OCI-LY7 (cell line): Measurements from ENCODE around the gene CDC5L. TPM values are rescaled to one million over a fixed set of nuclear protein-coding genes. Genes with fewer than 3 reads are reported as not detected.
A peak's percentile ranks its signal among the peaks of the same experiment; 100 is the strongest.

Experiments
- BruUV-seq: library from RNA; stranded (reverse); fragments of 400-500 nt; replicated peaks from 2 replicates; lab custom pipeline; 2021; lab: Mats Ljungman, UMichigan
- CTCF ChIA-PET: fragments of 300-600 bp; sonication (Branson Sonifier 250); formaldehyde crosslinking; loops from one replicate; lab custom pipeline; 2022; ENCODE audit warnings: antibody characterized with exemption; ENCODE audit not compliant: unreplicated experiment; lab: Charles Lee
- POLR2A ChIA-PET: fragments of 300-600 bp; sonication (Branson Sonifier 250); formaldehyde crosslinking; loops from one replicate; lab custom pipeline; 2022; ENCODE audit warnings: antibody characterized with exemption; lab: Charles Lee
- DNase-seq: peaks from one replicate; pipeline ENCODE4 v3.0.0-alpha.2; 2015; ENCODE audit warnings: low spot score
- H2AFZ ChIP-seq: fragments of 200-600 bp; sonication (generic), shearing (Covaris generic); 2 replicates; pipeline ENCODE4 v1.6.1; 2014; ENCODE audit warnings: mild to moderate bottlenecking, antibody characterized with exemption, low read length, moderate library complexity
- H3K27ac ChIP-seq: fragments of 200-600 bp; sonication (generic); 2 replicates; pipeline ENCODE4 v1.5.1; 2014; ENCODE audit warnings: mixed run types, low read depth, mild to moderate bottlenecking, moderate library complexity, low read length, inconsistent platforms; ENCODE audit not compliant: poor library complexity, severe bottlenecking
- H3K36me3 ChIP-seq: fragments of 200-600 bp; sonication (generic); 2 replicates; pipeline ENCODE4 v1.6.1; 2014; ENCODE audit warnings: mild to moderate bottlenecking, antibody characterized with exemption, low read length, moderate library complexity, mixed read lengths; ENCODE audit not compliant: insufficient read depth
- H3K4me1 ChIP-seq: fragments of 200-600 bp; sonication (generic); 2 replicates; pipeline ENCODE4 v1.5.1; 2014; ENCODE audit warnings: mild to moderate bottlenecking, low read length; ENCODE audit not compliant: insufficient read depth, poor library complexity, severe bottlenecking
- H3K4me2 ChIP-seq: fragments of 200-600 bp; sonication (generic); 2 replicates; pipeline ENCODE4 v1.6.1; 2014; ENCODE audit warnings: mild to moderate bottlenecking, low read length
- H3K4me3 ChIP-seq: fragments of 200-600 bp; sonication (generic); 2 replicates; pipeline ENCODE4 v1.5.1; 2014; ENCODE audit warnings: mild to moderate bottlenecking, low read depth, low read length; ENCODE audit not compliant: poor library complexity, severe bottlenecking
- H3K79me2 ChIP-seq: fragments of 200-600 bp; sonication (generic); 2 replicates; pipeline ENCODE4 v1.6.1; 2016; ENCODE audit warnings: low read depth, mild to moderate bottlenecking, low read length, moderate library complexity, mixed read lengths; ENCODE audit not compliant: insufficient read depth
- H3K9me2 ChIP-seq: fragments of 200-600 bp; sonication (generic); 2 replicates; pipeline ENCODE4 v1.6.1; 2016; ENCODE audit warnings: mild to moderate bottlenecking, low read length, mixed read lengths; ENCODE audit not compliant: insufficient read depth
- H3K9me3 ChIP-seq: fragments of 200-600 bp; sonication (generic); 2 replicates; pipeline ENCODE4 v1.6.1; 2014; ENCODE audit warnings: mild to moderate bottlenecking, mixed run types, low read length, mixed read lengths
- H4K20me1 ChIP-seq: fragments of 200-600 bp; sonication (generic); 2 replicates; pipeline ENCODE4 v1.6.1; 2014; ENCODE audit warnings: mild to moderate bottlenecking, antibody characterized with exemption, low read length, moderate library complexity, mixed read lengths; ENCODE audit not compliant: insufficient read depth
- EZH2phosphoT487 ChIP-seq: fragments of 200-600 bp; sonication (generic); IDR thresholded peaks from 2 replicates; pipeline ENCODE4 v1.6.1; 2018; ENCODE audit warnings: low read depth, borderline replicate concordance, mild to moderate bottlenecking, mixed run types, antibody characterized with exemption, low read length, moderate library complexity, mixed read lengths
- intact Hi-C: fragments of 100-400 bp; cut with micrococcal nuclease; formaldehyde crosslinking; loops from one replicate; pipeline ENCODE4 v1.10.0; 2022; ENCODE audit not compliant: unreplicated experiment
- total RNA-seq, 2 experiments: library from RNA; depleted of rRNA in 1 of 2; stranded (reverse); fragments of >200 nt in 1 of 2; shearing (Covaris generic) in 1 of 2; gene quantifications; 2 replicates each; pipeline ENCODE4 v1.2.3, GENCODE V29; 2014 to 2022
- TF ChIP-seq, protein P1 (sequence below): fragments of 200-600 bp; sonication (generic); conservative IDR thresholded peaks from 2 replicates; pipeline ENCODE4 v1.5.1; 2014; ENCODE audit warnings: mild to moderate bottlenecking, antibody characterized with exemption, low read length, moderate library complexity, mixed read lengths

CDC5L gene
- total RNA-seq, 2 experiments from 2014 or later: 21.5 to 24.0 TPM

DNA sequence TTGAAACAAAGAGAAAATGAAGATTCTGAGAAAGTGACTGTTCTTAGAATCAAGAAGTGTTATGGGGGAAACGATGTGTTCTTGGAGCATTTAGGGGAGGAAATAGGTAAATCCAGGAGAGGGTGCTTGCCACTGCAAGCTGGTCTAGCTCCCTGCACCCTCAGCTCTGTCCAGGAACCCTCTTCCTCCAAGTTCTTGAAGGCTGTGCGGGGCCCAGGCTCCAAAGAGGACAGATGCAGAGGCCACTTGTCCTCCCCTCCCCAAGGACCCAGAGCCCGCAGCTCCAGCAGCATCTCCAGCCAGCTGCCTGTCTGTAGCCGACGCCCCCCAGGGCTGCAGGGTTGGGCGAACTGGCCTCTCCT is 87.9 kb downstream of the CDC5L start:
- no peak overlapping the region for H3K4me2 ChIP-seq
- intact Hi-C loops: loop anchor here (10.0 kb wide), 1 partner anchor 179 kb away; no protein-coding TSS in a partner anchor

DNA sequence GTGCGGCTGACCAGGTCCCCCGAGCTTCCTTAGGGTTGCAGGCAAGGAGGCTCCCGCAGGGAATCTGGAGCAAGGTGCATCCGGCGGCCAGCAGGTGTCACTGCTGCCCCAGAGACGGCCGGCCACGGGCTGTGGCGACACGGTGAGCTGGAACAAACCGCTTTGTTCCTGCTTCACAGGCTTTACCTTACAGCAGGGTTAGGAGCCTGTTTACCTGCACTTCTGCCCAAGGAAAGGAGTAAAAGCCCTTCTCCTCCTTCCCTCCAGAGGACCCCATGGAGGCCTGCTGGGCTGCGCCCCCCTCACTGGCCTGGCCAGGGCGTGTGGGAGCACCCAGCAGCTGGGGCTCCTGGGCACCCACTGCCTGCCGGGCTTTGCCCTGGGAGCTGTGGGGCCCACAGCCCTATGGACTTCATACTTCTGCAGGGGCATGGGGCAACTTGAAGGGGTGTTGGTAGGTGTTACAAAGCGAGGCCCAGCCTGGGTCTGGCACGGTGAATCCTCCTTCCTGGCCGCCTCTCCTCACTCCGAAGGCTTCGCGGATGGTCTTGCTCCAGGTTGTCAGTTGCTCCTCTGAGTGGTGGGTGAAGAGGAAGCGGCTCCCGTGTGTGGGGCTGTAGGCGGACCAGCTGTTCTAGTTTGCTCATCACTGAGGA is 88.4 kb downstream of the CDC5L start:
- Histone ChIP-seq H3K4me3 (no peak overlapping the region), H2AFZ (no peak overlapping the region), H3K9me2 (no peaks in the 10 kb centered on the region), H3K4me2 (no peak overlapping the region), H4K20me1 (no peaks in the 10 kb centered on the region), H3K9me3 (no peaks in the 10 kb centered on the region), H3K36me3 (no peaks in the 10 kb centered on the region), H3K79me2 (no peaks in the 10 kb centered on the region), H3K27ac (no peak overlapping the region), H3K4me1 (no peaks in the 10 kb centered on the region)
- intact Hi-C loops: loop anchor here (10.0 kb wide), 1 partner anchor 179 kb away; no protein-coding TSS in a partner anchor
- ChIA-PET POLR2A (no interaction called here), CTCF (interaction anchor here (0.8 kb wide), 1 partner anchor 11 kb away, joined by 5 read pairs; no protein-coding TSS in a partner anchor)
- DNase-seq: peak; percentile 54
- TF ChIP-seq, protein P1, sequence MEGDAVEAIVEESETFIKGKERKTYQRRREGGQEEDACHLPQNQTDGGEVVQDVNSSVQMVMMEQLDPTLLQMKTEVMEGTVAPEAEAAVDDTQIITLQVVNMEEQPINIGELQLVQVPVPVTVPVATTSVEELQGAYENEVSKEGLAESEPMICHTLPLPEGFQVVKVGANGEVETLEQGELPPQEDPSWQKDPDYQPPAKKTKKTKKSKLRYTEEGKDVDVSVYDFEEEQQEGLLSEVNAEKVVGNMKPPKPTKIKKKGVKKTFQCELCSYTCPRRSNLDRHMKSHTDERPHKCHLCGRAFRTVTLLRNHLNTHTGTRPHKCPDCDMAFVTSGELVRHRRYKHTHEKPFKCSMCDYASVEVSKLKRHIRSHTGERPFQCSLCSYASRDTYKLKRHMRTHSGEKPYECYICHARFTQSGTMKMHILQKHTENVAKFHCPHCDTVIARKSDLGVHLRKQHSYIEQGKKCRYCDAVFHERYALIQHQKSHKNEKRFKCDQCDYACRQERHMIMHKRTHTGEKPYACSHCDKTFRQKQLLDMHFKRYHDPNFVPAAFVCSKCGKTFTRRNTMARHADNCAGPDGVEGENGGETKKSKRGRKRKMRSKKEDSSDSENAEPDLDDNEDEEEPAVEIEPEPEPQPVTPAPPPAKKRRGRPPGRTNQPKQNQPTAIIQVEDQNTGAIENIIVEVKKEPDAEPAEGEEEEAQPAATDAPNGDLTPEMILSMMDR: peak; percentile 83
- no peak for TF ChIP-seq EZH2phosphoT487
- BruUV-seq: no TSS peak

More for the DNA sequence above, 87.9 kb downstream of the CDC5L start:
- TF ChIP-seq, protein P1: no peak
- no peak for TF ChIP-seq EZH2phosphoT487
- CTCF ChIA-PET: no interaction called here
- Histone ChIP-seq H3K9me3 (no peaks in the 10 kb centered on the region), H3K36me3 (no peaks in the 10 kb centered on the region), H3K79me2 (no peaks in the 10 kb centered on the region), H3K4me3 (no peak overlapping the region), H3K4me1 (no peaks in the 10 kb centered on the region), H3K9me2 (no peaks in the 10 kb centered on the region), H4K20me1 (no peaks in the 10 kb centered on the region), H2AFZ (no peak overlapping the region), H3K27ac (no peak overlapping the region)
- POLR2A ChIA-PET: interaction anchor here (0.6 kb wide), 1 partner anchor 125 kb away, joined by 4 read pairs; no protein-coding TSS in a partner anchor
- DNase-seq: no peak
- BruUV-seq: no TSS peak

DNA sequence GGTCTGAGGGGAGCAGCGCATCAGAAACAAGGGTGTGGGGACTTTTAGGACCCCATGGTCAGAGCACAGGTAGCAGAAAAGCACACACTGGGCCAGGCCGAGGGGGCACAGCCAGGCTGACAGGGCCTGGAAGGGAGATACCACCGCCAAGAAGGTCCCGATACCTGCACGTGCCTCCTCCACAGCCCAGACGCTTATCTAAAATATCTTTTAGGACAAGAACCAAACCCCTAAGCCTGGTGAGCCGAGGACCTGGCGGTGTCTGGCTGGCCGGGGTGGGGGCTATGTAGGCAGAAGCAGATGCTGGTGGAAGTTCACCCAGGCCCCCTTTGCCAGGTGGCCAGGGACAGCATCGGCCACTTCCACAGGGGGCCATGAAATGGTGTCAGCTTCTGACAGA is 89.3 kb downstream of the CDC5L start:
- Histone ChIP-seq H3K4me3 (no peak overlapping the region), H3K9me3 (no peaks in the 10 kb centered on the region), H2AFZ (no peak overlapping the region), H3K36me3 (no peaks in the 10 kb centered on the region), H3K9me2 (no peaks in the 10 kb centered on the region), H3K79me2 (no peaks in the 10 kb centered on the region), H4K20me1 (no peaks in the 10 kb centered on the region), H3K27ac (no peak overlapping the region), H3K4me1 (no peaks in the 10 kb centered on the region), H3K4me2 (no peak overlapping the region)
- ChIA-PET CTCF (no interaction called here), POLR2A (no interaction called here)
- TF ChIP-seq EZH2phosphoT487: no peak
- TF ChIP-seq, protein P1: no peak
- no TSS peak for BruUV-seq
- DNase-seq: no peak
- intact Hi-C loops: loop anchor here (10.0 kb wide), 1 partner anchor 178 kb away; no protein-coding TSS in a partner anchor
